Duodenal mucosa (tissue), 2 donors: Measurements from ENCODE around the gene EXTL1.

Source experiments
- H3K27ac ChIP-seq: one replicate; pipeline ENCODE4 v1.7.0; 2013; ENCODE audit warnings: low read depth, low read length
- H3K27me3 ChIP-seq, 2 donors: one replicate each; pipeline ENCODE4 v1.7.0; 2013; ENCODE audit warnings: low read length in 2 of 2, control low read depth in 1 of 2; ENCODE audit not compliant: insufficient read depth in 2 of 2, control insufficient read depth in 1 of 2
- H3K36me3 ChIP-seq, 2 donors: one replicate each; pipeline ENCODE4 v1.7.0; 2013; ENCODE audit warnings: low read length in 2 of 2, control low read depth in 1 of 2; ENCODE audit not compliant: insufficient read depth in 2 of 2, control insufficient read depth in 1 of 2
- H3K4me1 ChIP-seq, 2 donors: one replicate each; pipeline ENCODE4 v1.7.0; 2013; ENCODE audit warnings: low read length in 2 of 2, control low read depth in 1 of 2; ENCODE audit not compliant: insufficient read depth in 2 of 2, control insufficient read depth in 1 of 2
- H3K4me3 ChIP-seq, 2 donors: one replicate each; pipeline ENCODE4 v1.7.0; 2013; ENCODE audit warnings: low read length in 2 of 2, low read depth in 1 of 2
- H3K9ac ChIP-seq, 2 donors: one replicate each; pipeline ENCODE4 v1.7.0; 2013; ENCODE audit warnings: low read length in 2 of 2, low read depth in 1 of 2
- H3K9me3 ChIP-seq, 2 donors: one replicate each; pipeline ENCODE4 v1.7.0; 2013; ENCODE audit warnings: low read length in 2 of 2, control low read depth in 1 of 2; ENCODE audit not compliant: control insufficient read depth in 1 of 2

Gene EXTL1

GRCh38 chr1:26050248-26050640, 28.7 kb downstream of the EXTL1 start:
- no peak overlapping the region for H3K27ac ChIP-seq
- H3K4me1 ChIP-seq, result peaks cover 8 to 14% of the 10 kb centered on the region in 2 donors
- no peaks in the 10 kb centered on the region for H3K9me3 ChIP-seq
- no peaks in the 10 kb centered on the region for H3K36me3 ChIP-seq
- no peak overlapping the region for H3K4me3 ChIP-seq
- H3K9ac ChIP-seq, result no peak overlapping the region
- peaks cover 10 to 17% of the 10 kb centered on the region in 2 donors for H3K27me3 ChIP-seq

GRCh38 chr1:26053718-26054560, 32.4 kb downstream of the EXTL1 start:
- Histone ChIP-seq H3K9ac (no peak overlapping the region), H3K4me3 (no peak overlapping the region), H3K9me3 (no peaks in the 10 kb centered on the region), H3K27ac (no peak overlapping the region), H3K4me1 (peaks cover 4 to 14% of the 10 kb centered on the region in 2 donors), H3K36me3 (no peaks in the 10 kb centered on the region), H3K27me3 (peaks cover 8 to 9% of the 10 kb centered on the region in 2 donors)

- Histone ChIP-seq H3K9ac (no peak overlapping the region), H3K4me1 (peaks cover 0 to 8% of the 10 kb centered on the region in 2 donors), H3K4me3 (no peak overlapping the region), H3K9me3 (no peaks in the 10 kb centered on the region), H3K27me3 (peaks cover 8 to 9% of the 10 kb centered on the region in 2 donors), H3K27ac (no peak overlapping the region), H3K36me3 (no peaks in the 10 kb centered on the region)
These were observed 33.5 kb downstream of the EXTL1 start for GRCh38 chr1:26055041-26055440.

- Histone ChIP-seq H3K4me3 (no peak overlapping the region), H3K9ac (no peak overlapping the region), H3K9me3 (no peaks in the 10 kb centered on the region), H3K27ac (no peak overlapping the region), H3K4me1 (peaks cover 0 to 5% of the 10 kb centered on the region in 2 donors), H3K36me3 (no peaks in the 10 kb centered on the region), H3K27me3 (peaks cover 8 to 9% of the 10 kb centered on the region in 2 donors)
These were observed 35.6 kb downstream of the EXTL1 start for GRCh38 chr1:26057189-26057588.

GRCh38 chr1:26058052-26058595, 36.5 kb downstream of the EXTL1 start:
- H3K27ac ChIP-seq, result no peak overlapping the region
- H3K4me1 ChIP-seq, result peaks cover 0 to 5% of the 10 kb centered on the region in 2 donors
- no peak overlapping the region for H3K4me3 ChIP-seq
- no peak overlapping the region for H3K9ac ChIP-seq
- peaks cover 9 to 10% of the 10 kb centered on the region in 2 donors for H3K27me3 ChIP-seq
- no peaks in the 10 kb centered on the region for H3K36me3 ChIP-seq
- H3K9me3 ChIP-seq, result no peaks in the 10 kb centered on the region

- H3K27ac ChIP-seq, result no peak overlapping the region
- peaks cover 3 to 11% of the 10 kb centered on the region in 2 donors for H3K27me3 ChIP-seq
- no peaks in the 10 kb centered on the region for H3K9me3 ChIP-seq
- H3K9ac ChIP-seq, result no peak overlapping the region
- H3K36me3 ChIP-seq, result no peaks in the 10 kb centered on the region
- no peaks in the 10 kb centered on the region for H3K4me1 ChIP-seq
- H3K4me3 ChIP-seq, result no peak overlapping the region
These were observed 38.3 kb downstream of the EXTL1 start for GRCh38 chr1:26059906-26060305.

GRCh38 chr1:26060832-26061574, 39.4 kb downstream of the EXTL1 start:
- no peak overlapping the region for H3K27ac ChIP-seq
- no peaks in the 10 kb centered on the region for H3K9me3 ChIP-seq
- no peak overlapping the region for H3K4me3 ChIP-seq
- no peak overlapping the region for H3K9ac ChIP-seq
- H3K4me1 ChIP-seq, result no peaks in the 10 kb centered on the region
- H3K27me3 ChIP-seq, result peaks cover 3 to 8% of the 10 kb centered on the region in 2 donors
- no peaks in the 10 kb centered on the region for H3K36me3 ChIP-seq

- H3K4me1 ChIP-seq, result no peaks in the 10 kb centered on the region
- H3K4me3 ChIP-seq, result no peak overlapping the region
- peaks cover 0 to 3% of the 10 kb centered on the region in 2 donors for H3K27me3 ChIP-seq
- no peak overlapping the region for H3K27ac ChIP-seq
- no peak overlapping the region for H3K9ac ChIP-seq
- H3K36me3 ChIP-seq, result no peaks in the 10 kb centered on the region
- H3K9me3 ChIP-seq, result no peaks in the 10 kb centered on the region
These were observed 43.0 kb downstream of the EXTL1 start for GRCh38 chr1:26064553-26064952.

GRCh38 chr1:26066160-26066559, 44.6 kb downstream of the EXTL1 start:
- no peak overlapping the region for H3K4me3 ChIP-seq
- no peaks in the 10 kb centered on the region for H3K36me3 ChIP-seq
- peaks cover 0 to 3% of the 10 kb centered on the region in 2 donors for H3K27me3 ChIP-seq
- no peak overlapping the region for H3K27ac ChIP-seq
- no peaks in the 10 kb centered on the region for H3K4me1 ChIP-seq
- H3K9ac ChIP-seq, result no peak overlapping the region
- H3K9me3 ChIP-seq, result no peaks in the 10 kb centered on the region

- H3K9me3 ChIP-seq, result no peaks in the 10 kb centered on the region
- H3K9ac ChIP-seq, result no peak overlapping the region
- no peak overlapping the region for H3K27ac ChIP-seq
- H3K4me1 ChIP-seq, result no peaks in the 10 kb centered on the region
- no peaks in the 10 kb centered on the region for H3K36me3 ChIP-seq
- H3K4me3 ChIP-seq, result no peak overlapping the region
- H3K27me3 ChIP-seq, result peaks cover 0 to 3% of the 10 kb centered on the region in 2 donors
These were observed 45.3 kb downstream of the EXTL1 start for GRCh38 chr1:26066857-26067256.
